K562 (cell line): ENCODE data around the gene POLR1A. TPM values are rescaled to one million over a fixed set of nuclear protein-coding genes. Genes with fewer than 3 reads are reported as not detected.

Experiments
- ATAC-seq: fragments of 200-7000 bp; cut with Tn5 transposase; 3 replicates; pipeline ENCODE4 v1.9.1; 2020; ENCODE audit warnings: moderate library complexity
- BruUV-seq: library from RNA; stranded (reverse); fragments of 400-500 nt; replicated peaks from 2 replicates; lab custom pipeline; 2021; lab: Mats Ljungman, UMichigan
- CTCF ChIA-PET: fragments of 300-600 bp; formaldehyde crosslinking; extraction: SDS; loops from one replicate; lab custom pipeline; 2021; ENCODE audit warnings: low intra/inter-chr PET ratio; lab: Yijun Ruan, JAX
- POLR2A ChIA-PET: fragments of 300-600, 350-650 bp; sonication (Branson Sonifier 250); formaldehyde crosslinking; extraction: SDS; loops from one replicate; lab custom pipeline; 2021; ENCODE audit warnings: antibody characterized with exemption, inconsistent platforms; lab: Yijun Ruan, JAX
- DNase-seq, 4 experiments: peaks; one replicate each; pipeline versions ENCODE4 v3.0.0 to v3.0.0-alpha.2; 2011 to 2018; ENCODE audit warnings: low spot score in 3 of 4, mixed read lengths in 3 of 4; ENCODE audit errors: extremely low read depth in 1 of 4
- FAIRE-seq: peaks from 2 replicates; lab custom pipeline; 2011; peaks lifted over from hg19 to GRCh38; lab: Jason Lieb, UNC
- H2AFZ ChIP-seq: 2 replicates; pipeline ENCODE4 v1.6.0; 2011; ENCODE audit warnings: low read depth, low read length, control low read depth, inconsistent platforms
- H3K27ac ChIP-seq: fragments of 200-600 bp; 3 replicates; pipeline ENCODE4 v1.8.0; 2011; ENCODE audit warnings: low read depth, mild to moderate bottlenecking, control low read depth, inconsistent platforms, low read length, moderate library complexity, mixed read lengths; ENCODE audit errors: extremely low read depth
- H3K27me3 ChIP-seq, 2 experiments: fragments of 300-600 bp in 1 of 2; 2 replicates in 1 of 2; 3 replicates in 1 of 2; pipeline versions ENCODE4 v1.6.0 to v1.8.0; 2011; ENCODE audit warnings: inconsistent platforms in 2 of 2, low read length in 2 of 2, mild to moderate bottlenecking in 1 of 2, mixed read lengths in 1 of 2, moderate library complexity in 1 of 2; ENCODE audit not compliant: control insufficient read depth in 2 of 2, insufficient read depth in 2 of 2
- H3K36me3 ChIP-seq: fragments of 300-600 bp; 3 replicates; pipeline ENCODE4 v1.8.0; 2011; ENCODE audit warnings: mild to moderate bottlenecking, low read length, inconsistent platforms; ENCODE audit not compliant: control insufficient read depth, insufficient read depth
- H3K4me1 ChIP-seq, 2 experiments: fragments of 200-600 bp in 1 of 2; replicated peaks in 1 of 2; 2 replicates in 1 of 2; 3 replicates in 1 of 2; pipeline versions ENCODE4 v1.5.1 to v1.8.0; 2011; ENCODE audit warnings: inconsistent platforms in 2 of 2, low read length in 2 of 2, mild to moderate bottlenecking in 1 of 2, mixed read lengths in 1 of 2, moderate library complexity in 1 of 2; ENCODE audit not compliant: control insufficient read depth in 2 of 2, insufficient read depth in 2 of 2
- H3K4me2 ChIP-seq: 2 replicates; pipeline ENCODE4 v1.6.1; 2011; ENCODE audit warnings: low read length, control low read depth, inconsistent platforms, mixed read lengths; ENCODE audit not compliant: insufficient read depth
- H3K4me3 ChIP-seq: fragments of 200-600 bp; sonication (generic), shearing (Covaris generic); 2 replicates; pipeline ENCODE4 v1.5.1; 2016; ENCODE audit warnings: control low read depth, inconsistent platforms
- H3K79me2 ChIP-seq: fragments of 200-600 bp; 3 replicates; pipeline ENCODE4 v1.8.0; 2011; ENCODE audit warnings: low read length, inconsistent platforms; ENCODE audit not compliant: control insufficient read depth, insufficient read depth
- H3K9ac ChIP-seq, 2 experiments: 2 replicates each; pipeline versions ENCODE4 v1.6.0 to v1.6.1; 2011; ENCODE audit warnings: low read depth in 2 of 2, low read length in 2 of 2, control low read depth in 1 of 2, inconsistent platforms in 1 of 2, mild to moderate bottlenecking in 1 of 2, mixed read lengths in 1 of 2; ENCODE audit not compliant: insufficient read depth in 1 of 2
- H3K9me1 ChIP-seq: one replicate; pipeline ENCODE4 v1.6.0; 2011; ENCODE audit warnings: inconsistent platforms, mild to moderate bottlenecking, low read length, moderate library complexity; ENCODE audit not compliant: control insufficient read depth, insufficient read depth
- H3K9me3 ChIP-seq: replicated peaks from 2 replicates; pipeline ENCODE4 v1.5.1; 2011; ENCODE audit warnings: low read depth, low read length, inconsistent platforms; ENCODE audit not compliant: control insufficient read depth, insufficient read depth
- H4K20me1 ChIP-seq: replicated peaks from 2 replicates; pipeline ENCODE4 v1.6.1; 2011; ENCODE audit warnings: low read length, inconsistent platforms, mixed read lengths; ENCODE audit not compliant: control insufficient read depth, insufficient read depth
- BCL6 ChIP-seq: fragments of 250-450 bp; sonication (Bioruptor Pico); IDR thresholded peaks from 2 replicates; pipeline ENCODE4 v1.4.0; 2020
- CBX8 ChIP-seq: fragments of 200-600 bp; sonication (generic); IDR thresholded peaks from 2 replicates; pipeline ENCODE4 v1.6.1; 2012; ENCODE audit warnings: borderline replicate concordance, mixed run types, low read depth, mild to moderate bottlenecking, moderate library complexity, mixed read lengths, low read length, control low read depth, inconsistent platforms; ENCODE audit not compliant: poor library complexity, severe bottlenecking; ENCODE audit errors: extremely low read depth
- CREM ChIP-seq: IDR thresholded peaks from 2 replicates; pipeline ENCODE4 v1.6.1; 2014; ENCODE audit warnings: antibody characterized with exemption, low read depth
- PREB ChIP-seq: sonication (generic); formaldehyde crosslinking; IDR thresholded peaks from 2 replicates; pipeline ENCODE4 v1.8.1; 2023; ENCODE audit warnings: mild to moderate bottlenecking, missing genetic modification reagents
- SMC3 ChIP-seq: conservative IDR thresholded peaks from 2 replicates; pipeline ENCODE4 v1.6.1; 2011; ENCODE audit warnings: low read depth, low read length, improper control_type of control experiment; ENCODE audit not compliant: insufficient read depth
- ZC3H11A ChIP-seq: IDR thresholded peaks from 2 replicates; pipeline ENCODE4 v1.6.1; 2012; ENCODE audit warnings: low read depth, low read length, improper control_type of control experiment
- ZNF609 ChIP-seq: sonication (generic); formaldehyde crosslinking; IDR thresholded peaks from 2 replicates; pipeline ENCODE4 v1.8.1; 2023; ENCODE audit warnings: missing genetic modification reagents, mild to moderate bottlenecking, borderline replicate concordance
- ZZZ3 ChIP-seq: fragments of 450-650 bp; IDR thresholded peaks from 2 replicates; pipeline ENCODE4 v1.6.1; 2016; ENCODE audit warnings: antibody characterized with exemption, mild to moderate bottlenecking, moderate library complexity
- WGBS: fragments of 100-300 bp; shearing (Covaris generic); methylation state at CpG from one replicate; pipeline ENCODE4 v1.1.6; 2016; ENCODE audit warnings: low coverage, mixed read lengths; ENCODE audit not compliant: insufficient coverage; ENCODE audit errors: missing lambda C conversion rate; 5-methylcytosine and 5-hydroxymethylcytosine counted together
- in situ Hi-C: fragments of 300-500 bp; cut with MboI; formaldehyde crosslinking; loops from 4 replicates; pipeline ENCODE4 v1.15.0; 2018; ENCODE audit warnings: inconsistent platforms, mixed read lengths
- intact Hi-C: fragments of 100-400 bp; cut with micrococcal nuclease; formaldehyde crosslinking; loops from 2 replicates; pipeline ENCODE4 v1.14.2; 2022
- polyA plus RNA-seq, 8 experiments: library from polyadenylated mRNA; depleted of rRNA in 4 of 8; stranded (reverse) in 5 of 8; unstranded in 3 of 8; fragments of >200 nt; fragmentation: Nextera tagmentation in 2 of 8; fragmentation: Illumina TruSeq in 1 of 8; extraction: Ambion mirVana in 2 of 8; extraction: Trizol in 1 of 8; gene quantifications; 2 replicates each; pipeline versions ENCODE4 v1.2.1 to v1.2.3, GENCODE V29; 2011 to 2014; ENCODE audit warnings: inconsistent platforms in 1 of 8, missing spikeins in 1 of 8
- total RNA-seq, 7 experiments: library from RNA; depleted of rRNA in 6 of 7; stranded (reverse); fragments of >200 nt in 6 of 7; fragmentation: Illumina TruSeq in 2 of 7; extraction: Trizol in 2 of 7; gene quantifications; 2 replicates each; pipeline versions ENCODE4 v1.2.1 to v1.2.3, GENCODE V29; 2011 to 2021; ENCODE audit warnings: low replicate concordance in 1 of 7

The POLR1A gene
- total and polyA plus RNA-seq, 9 of the 15 experiments (the other 6 are each of a cell fraction or from before 2014, with no cell fraction given), result 3.0 to 72.1 (median 21.8) TPM

- intact Hi-C loops, result no loop called here
- no peak overlapping the region for H3K9ac ChIP-seq
- no peaks in the 10 kb centered on the region for H3K9me3 ChIP-seq
- H3K79me2 ChIP-seq, result no peaks in the 10 kb centered on the region
- H3K27me3 ChIP-seq, result no peaks in the 10 kb centered on the region
- TF ChIP-seq CBX8 (no peak), ZC3H11A (no peak)
- in situ Hi-C loops, result no loop called here
- peaks cover 11 to 17% of the 10 kb centered on the region in 2 experiments for H3K4me1 ChIP-seq
- DNase-seq (no peak), FAIRE-seq (no peak), ATAC-seq (no peak)
- H3K27ac ChIP-seq, result no peak overlapping the region
- no peaks in the 10 kb centered on the region for H4K20me1 ChIP-seq
- 66% methylated on average over 5 of the region's 6 CpGs for WGBS
- no TSS peak for BruUV-seq
- H3K9me1 ChIP-seq, result no peaks in the 10 kb centered on the region
- CTCF ChIA-PET, result no interaction called here
- H2AFZ ChIP-seq, result no peak overlapping the region
- POLR2A ChIA-PET, result interaction anchor here (0.7 kb wide), 2 partner anchors 493 to 643 kb away, joined by 3 to 5 read pairs; no protein-coding TSS in a partner anchor
- H3K36me3 ChIP-seq, result no peaks in the 10 kb centered on the region
- no peak overlapping the region for H3K4me2 ChIP-seq
- H3K4me3 ChIP-seq, result no peak overlapping the region
Observed at GRCh38 chr2:85983766-85984165, 121.9 kb downstream of the POLR1A start.

DNA sequence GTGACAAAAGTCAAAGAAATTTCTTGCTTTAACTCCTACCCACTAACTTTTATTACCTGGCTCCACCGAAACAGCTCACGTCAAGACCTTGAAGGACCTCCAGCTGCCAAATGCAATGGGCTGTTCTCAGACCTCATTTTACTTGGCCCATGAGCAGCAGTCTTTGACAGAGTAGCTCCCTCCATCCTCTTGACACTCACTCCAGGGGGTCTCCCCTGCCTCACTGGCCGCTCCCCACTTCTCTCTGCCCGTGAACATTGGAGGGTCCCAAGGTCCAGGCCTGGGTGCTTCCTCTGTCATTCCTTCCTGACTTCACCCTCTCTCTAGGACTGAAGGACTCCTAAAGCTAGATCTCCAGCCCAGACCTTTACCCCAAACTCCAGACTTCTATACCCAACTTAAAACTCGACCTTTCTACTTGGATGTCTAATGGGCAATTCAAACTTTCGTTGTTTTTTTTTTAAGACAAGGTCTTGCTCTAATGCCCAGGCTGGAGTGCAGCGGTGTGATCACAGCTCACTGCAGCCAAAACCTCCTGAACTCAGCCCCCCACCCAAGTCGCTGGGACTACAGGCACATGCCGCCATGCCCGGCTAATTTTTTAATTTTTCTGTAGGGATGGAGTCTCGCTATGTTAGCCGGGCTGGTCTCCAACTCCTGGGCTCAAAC, 124.0 kb downstream of the POLR1A start:
- no peak overlapping the region for H3K4me2 ChIP-seq
- in situ Hi-C loops, result no loop called here
- H2AFZ ChIP-seq, result no peak overlapping the region
- H3K4me1 ChIP-seq, result peaks cover 0 to 3% of the 10 kb centered on the region in 2 experiments; a peak in 2 of 5 replicates
- no peak for ATAC-seq
- no TSS peak for BruUV-seq
- POLR2A ChIA-PET, result interaction anchor here (0.7 to 1.1 kb wide), 2 partner anchors 12 to 44 kb away, joined by 3 read pairs; no protein-coding TSS in a partner anchor
- no peaks in the 10 kb centered on the region for H3K79me2 ChIP-seq
- no peak overlapping the region for H3K27ac ChIP-seq
- CTCF ChIA-PET, result no interaction called here
- no peak for FAIRE-seq
- intact Hi-C loops, result no loop called here
- H3K9ac ChIP-seq, result no peak overlapping the region; a peak in 1 of 4 replicates
- no peak for DNase-seq
- H4K20me1 ChIP-seq, result no peaks in the 10 kb centered on the region
- H3K36me3 ChIP-seq, result no peaks in the 10 kb centered on the region
- 53% methylated on average over 12 of the region's 12 CpGs for WGBS
- H3K27me3 ChIP-seq, result no peaks in the 10 kb centered on the region
- no peaks in the 10 kb centered on the region for H3K9me1 ChIP-seq
- H3K4me3 ChIP-seq, result no peak overlapping the region
- H3K9me3 ChIP-seq, result no peaks in the 10 kb centered on the region
- TF ChIP-seq SMC3 (no peak), CREM (no peak), BCL6 (CRISPR knock-in tag) (no peak), PREB (CRISPR knock-in tag) (no peak), ZC3H11A (no peak), ZNF609 (CRISPR knock-in tag) (no peak), ZZZ3 (no peak)
